Muscle layer of duodenum (tissue), 2 donors: Measurements from ENCODE around the gene GPR157.

Experiments used
- H3K27ac ChIP-seq: one replicate; pipeline ENCODE4 v1.7.0; 2013; ENCODE audit warnings: mild to moderate bottlenecking, low read length
- H3K27me3 ChIP-seq: one replicate; pipeline ENCODE4 v1.7.0; 2013; ENCODE audit warnings: low read depth, mild to moderate bottlenecking, control low read depth, low read length
- H3K36me3 ChIP-seq, 2 donors: one replicate each; pipeline ENCODE4 v1.7.0; 2013; ENCODE audit warnings: low read length in 2 of 2, control low read depth in 1 of 2, mild to moderate bottlenecking in 1 of 2; ENCODE audit not compliant: insufficient read depth in 2 of 2, control insufficient read depth in 1 of 2
- H3K4me1 ChIP-seq, 2 donors: one replicate each; pipeline ENCODE4 v1.7.0; 2013; ENCODE audit warnings: low read length in 2 of 2, mild to moderate bottlenecking in 2 of 2, control low read depth in 1 of 2, moderate library complexity in 1 of 2; ENCODE audit not compliant: insufficient read depth in 2 of 2, control insufficient read depth in 1 of 2
- H3K4me3 ChIP-seq, 2 donors: one replicate each; pipeline ENCODE4 v1.7.0; 2013; ENCODE audit warnings: low read length in 2 of 2, low read depth in 1 of 2, mild to moderate bottlenecking in 1 of 2
- H3K9me3 ChIP-seq, 2 donors: one replicate each; pipeline ENCODE4 v1.7.0; 2013; ENCODE audit warnings: low read length in 2 of 2, control low read depth in 1 of 2, mild to moderate bottlenecking in 1 of 2; ENCODE audit not compliant: control insufficient read depth in 1 of 2
- donor health status: healthy.

The GPR157 gene

DNA sequence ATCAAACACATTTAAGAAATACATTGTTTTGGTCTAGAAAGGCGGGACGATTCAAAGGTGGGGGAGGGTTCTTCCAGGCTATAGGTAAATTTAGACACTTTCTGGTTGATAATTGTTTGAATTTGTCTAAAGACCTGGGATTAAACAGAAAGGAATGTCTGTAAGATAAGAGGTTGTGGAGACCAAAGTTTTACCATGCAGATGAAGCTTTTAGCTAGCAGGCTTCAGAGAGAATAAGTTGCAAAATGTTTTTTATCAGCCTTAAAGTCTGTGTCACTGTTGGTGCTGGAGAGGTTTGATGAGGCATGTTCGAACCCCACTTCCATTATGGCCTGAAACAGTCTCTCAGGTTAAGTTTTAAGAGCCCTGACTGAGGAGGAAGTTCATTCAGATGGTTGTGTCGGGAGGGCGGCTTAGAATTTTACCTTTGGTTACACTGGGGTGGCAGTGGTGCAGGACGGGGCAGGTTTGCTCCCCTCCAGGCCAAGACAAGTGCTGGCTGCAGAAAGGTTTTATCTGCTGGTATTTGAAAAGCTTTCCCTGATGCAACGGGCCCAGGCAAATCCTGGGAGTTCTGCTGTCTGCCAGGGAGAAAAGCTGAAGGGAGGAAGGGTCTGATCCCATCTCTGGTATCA, 43.5 kb downstream of the GPR157 start:
- peaks cover 5 to 13% of the 10 kb centered on the region in 2 donors for H3K4me1 ChIP-seq
- H3K27ac ChIP-seq = no peak overlapping the region
- no peak overlapping the region for H3K4me3 ChIP-seq

DNA sequence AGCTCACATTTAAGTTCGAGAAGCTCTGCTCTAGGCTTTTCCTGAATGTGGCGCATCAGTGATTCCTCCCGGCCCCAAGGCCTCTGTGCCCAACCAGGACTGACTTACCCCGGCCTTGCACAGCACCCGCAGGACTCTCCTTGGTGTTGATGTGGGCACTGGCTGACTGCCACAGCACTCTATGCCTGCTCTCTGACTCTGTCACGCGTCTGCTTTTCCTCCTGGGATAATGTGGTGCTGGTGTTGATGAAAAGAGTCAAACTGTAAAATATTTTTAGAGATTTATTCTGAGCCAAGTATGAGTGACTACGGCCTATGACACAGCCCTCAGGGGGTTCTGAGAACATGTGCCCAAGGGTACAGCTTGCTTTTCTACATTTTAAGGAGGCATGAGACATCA, 44.0 kb downstream of the GPR157 start:
- no peak overlapping the region for H3K4me3 ChIP-seq
- H3K27ac ChIP-seq = no peak overlapping the region
- H3K9me3 ChIP-seq = no peaks in the 10 kb centered on the region
- H3K4me1 ChIP-seq = peaks cover 5 to 13% of the 10 kb centered on the region in 2 donors
- no peaks in the 10 kb centered on the region for H3K27me3 ChIP-seq
- H3K36me3 ChIP-seq = no peaks in the 10 kb centered on the region

More for the DNA sequence above, 43.5 kb downstream of the GPR157 start:
- Histone ChIP-seq H3K36me3 (no peaks in the 10 kb centered on the region), H3K27me3 (no peaks in the 10 kb centered on the region), H3K9me3 (no peaks in the 10 kb centered on the region)

DNA sequence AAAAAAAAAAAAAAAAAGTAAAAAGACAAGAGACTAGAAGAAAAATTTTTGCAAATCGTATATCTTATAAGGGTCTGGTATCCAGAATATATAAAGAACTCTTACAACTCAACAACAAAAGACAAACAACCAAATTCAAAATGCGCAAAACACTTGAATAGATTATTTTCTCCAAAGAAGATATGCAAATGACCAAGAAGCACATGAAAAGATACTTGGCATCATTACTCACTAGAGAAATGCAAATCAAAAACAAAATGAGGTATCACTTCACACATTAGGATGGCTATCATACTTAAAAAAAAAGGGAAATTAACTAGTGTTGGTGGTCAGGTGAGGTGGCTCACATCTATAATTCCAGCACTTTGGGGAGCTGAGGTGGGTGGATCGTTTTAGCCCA, 47.4 kb downstream of the GPR157 start:
- H3K4me1 ChIP-seq = peaks cover 5 to 17% of the 10 kb centered on the region in 2 donors
- no peak overlapping the region for H3K4me3 ChIP-seq
- H3K36me3 ChIP-seq = no peaks in the 10 kb centered on the region
- H3K27ac ChIP-seq = no peak overlapping the region
- no peaks in the 10 kb centered on the region for H3K27me3 ChIP-seq
- H3K9me3 ChIP-seq = no peaks in the 10 kb centered on the region

DNA sequence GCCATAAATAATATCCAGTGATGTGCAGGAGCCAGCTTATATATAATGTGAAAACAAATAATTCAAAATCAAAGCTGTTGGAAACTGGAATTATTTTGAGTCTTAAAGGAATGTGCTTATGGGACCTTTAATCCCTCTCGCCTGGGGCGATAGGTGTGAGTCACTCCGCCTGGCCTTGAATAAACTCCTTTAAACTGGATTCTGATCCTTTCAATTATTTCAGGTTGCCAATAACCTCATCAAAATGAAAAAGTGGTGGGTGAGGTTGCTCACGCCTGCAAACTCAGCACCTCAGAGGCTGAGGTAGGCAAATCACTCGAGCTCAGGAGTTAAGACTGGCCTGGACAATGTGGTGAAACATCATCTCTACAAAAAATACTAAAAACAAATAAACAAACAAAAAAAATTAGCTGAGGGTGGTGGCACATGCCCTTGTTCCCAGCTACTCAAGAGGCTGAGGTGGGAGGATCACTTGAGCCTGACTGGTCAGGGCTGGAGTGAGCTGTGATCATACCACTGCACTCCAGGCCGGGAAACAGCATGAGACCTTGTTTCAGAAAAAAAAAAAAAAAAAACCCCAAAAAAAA, 48.1 kb downstream of the GPR157 start:
- no peaks in the 10 kb centered on the region for H3K27me3 ChIP-seq

DNA sequence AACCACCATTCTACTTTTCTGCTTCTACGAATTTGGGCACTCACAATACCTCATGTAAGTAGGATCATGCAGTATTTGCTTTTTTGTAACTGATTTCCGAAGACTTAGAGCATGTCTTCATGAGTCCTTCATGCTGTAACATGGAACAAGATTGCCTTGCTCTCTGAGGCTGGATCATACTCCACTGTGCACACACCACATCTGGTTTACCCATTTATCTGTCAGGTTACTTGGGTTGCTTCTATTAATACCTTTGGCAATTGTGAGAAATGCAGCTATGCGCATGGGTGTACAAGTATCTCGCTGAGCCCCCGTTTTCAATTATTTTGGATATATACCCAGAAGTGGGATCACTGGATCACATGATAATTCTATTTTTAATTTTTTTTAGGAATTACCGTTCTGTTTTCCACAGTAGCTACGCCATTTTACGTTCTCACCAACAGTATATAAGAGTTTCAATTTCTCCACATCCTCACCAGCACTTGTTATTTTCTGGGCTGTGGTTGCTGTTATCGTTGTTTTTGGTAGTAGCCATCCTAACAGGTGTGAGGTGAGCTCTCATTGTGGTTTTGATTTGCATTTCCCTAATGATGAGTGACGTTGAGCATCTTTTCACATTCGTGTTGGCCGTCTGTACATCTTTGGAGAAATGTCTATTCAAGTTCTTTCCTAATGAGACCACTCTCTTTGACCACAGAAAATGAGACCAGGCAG, 48.8 kb downstream of the GPR157 start:
- Histone ChIP-seq H3K4me3 (no peak overlapping the region), H3K27ac (no peak overlapping the region), H3K4me1 (peaks cover 7 to 12% of the 10 kb centered on the region in 2 donors), H3K27me3 (no peaks in the 10 kb centered on the region), H3K36me3 (no peaks in the 10 kb centered on the region), H3K9me3 (no peaks in the 10 kb centered on the region)

More for the DNA sequence above, 48.1 kb downstream of the GPR157 start:
- H3K4me3 ChIP-seq = no peak overlapping the region
- H3K9me3 ChIP-seq = no peaks in the 10 kb centered on the region
- H3K27ac ChIP-seq = no peak overlapping the region
- no peaks in the 10 kb centered on the region for H3K36me3 ChIP-seq
- H3K4me1 ChIP-seq = peaks cover 5 to 16% of the 10 kb centered on the region in 2 donors

DNA sequence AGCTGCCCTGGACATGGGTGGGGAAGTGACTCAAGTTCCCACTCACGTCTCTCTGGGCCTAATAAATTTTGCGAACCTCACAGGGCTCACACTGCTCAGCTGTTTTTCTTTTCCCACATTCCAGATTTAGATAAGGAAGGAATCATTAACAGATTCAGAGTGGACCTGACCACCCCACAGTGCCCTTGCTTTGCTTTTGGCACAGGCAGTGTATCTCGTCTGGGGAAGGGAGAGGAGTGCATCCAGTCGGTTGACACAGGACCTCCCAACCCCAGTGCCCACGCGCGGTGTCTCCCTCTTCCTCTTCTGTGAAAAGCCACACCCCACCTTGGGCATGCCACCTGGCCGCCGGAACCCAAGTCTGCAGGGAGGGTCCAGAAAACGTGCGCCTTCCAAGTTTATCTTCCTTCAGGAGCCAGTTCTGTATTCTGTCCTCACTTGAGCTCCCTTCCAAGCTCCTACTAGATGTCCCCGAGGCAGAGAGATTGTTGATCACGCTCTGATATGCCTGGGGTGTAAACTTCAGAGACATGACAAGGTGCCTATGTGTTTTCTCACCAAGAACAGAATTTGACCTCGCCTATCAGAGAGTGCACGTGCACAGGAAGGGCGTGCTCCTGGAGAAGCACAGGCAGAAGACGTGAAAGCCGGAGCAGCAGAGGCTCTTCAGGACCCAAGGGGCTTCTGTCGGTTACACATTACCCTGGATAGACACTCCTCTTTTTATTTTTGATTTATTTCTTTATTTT, 50.0 kb downstream of the GPR157 start:
- peaks cover 8 to 17% of the 10 kb centered on the region in 2 donors for H3K4me1 ChIP-seq
- no peaks in the 10 kb centered on the region for H3K27me3 ChIP-seq
- H3K9me3 ChIP-seq = no peaks in the 10 kb centered on the region
- H3K4me3 ChIP-seq = no peak overlapping the region
- H3K36me3 ChIP-seq = no peaks in the 10 kb centered on the region
- no peak overlapping the region for H3K27ac ChIP-seq

DNA sequence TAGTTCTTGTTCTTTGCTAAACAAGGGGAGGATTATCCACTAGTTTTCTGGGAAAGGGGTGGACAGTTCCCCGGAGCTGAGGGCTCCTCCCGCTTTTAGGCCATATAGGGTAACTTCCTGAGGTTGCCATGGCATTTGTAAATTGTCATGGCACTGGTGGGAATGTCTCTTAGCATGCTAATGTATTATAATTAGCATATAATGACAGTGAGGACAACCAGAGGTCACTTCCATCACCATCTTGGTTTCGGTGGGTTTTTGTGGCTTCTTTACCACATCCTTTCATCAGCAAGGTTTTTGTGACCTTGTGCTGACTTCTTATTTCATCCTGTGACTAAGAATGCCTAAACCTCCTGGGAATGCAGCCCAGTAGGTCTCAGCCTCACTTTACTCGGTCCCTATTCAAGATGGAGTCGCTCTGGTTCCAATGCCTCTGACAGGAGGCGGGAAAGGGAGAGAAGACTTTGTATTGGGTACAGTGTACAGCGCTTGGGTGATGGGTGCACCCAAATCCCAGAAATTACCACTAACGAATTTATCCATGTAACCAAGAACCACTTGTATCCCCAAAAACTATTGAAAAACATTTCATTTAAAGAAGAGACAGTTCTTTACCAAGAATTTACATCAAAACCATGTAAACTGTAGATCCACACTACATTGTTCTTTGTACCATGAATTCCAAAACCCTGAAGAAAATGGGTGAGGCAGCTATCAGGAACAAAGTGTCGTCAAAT, 50.7 kb downstream of the GPR157 start:
- Histone ChIP-seq H3K27me3 (no peaks in the 10 kb centered on the region), H3K27ac (no peak overlapping the region), H3K36me3 (no peaks in the 10 kb centered on the region), H3K4me1 (peaks cover 8 to 17% of the 10 kb centered on the region in 2 donors), H3K4me3 (no peak overlapping the region), H3K9me3 (no peaks in the 10 kb centered on the region)

DNA sequence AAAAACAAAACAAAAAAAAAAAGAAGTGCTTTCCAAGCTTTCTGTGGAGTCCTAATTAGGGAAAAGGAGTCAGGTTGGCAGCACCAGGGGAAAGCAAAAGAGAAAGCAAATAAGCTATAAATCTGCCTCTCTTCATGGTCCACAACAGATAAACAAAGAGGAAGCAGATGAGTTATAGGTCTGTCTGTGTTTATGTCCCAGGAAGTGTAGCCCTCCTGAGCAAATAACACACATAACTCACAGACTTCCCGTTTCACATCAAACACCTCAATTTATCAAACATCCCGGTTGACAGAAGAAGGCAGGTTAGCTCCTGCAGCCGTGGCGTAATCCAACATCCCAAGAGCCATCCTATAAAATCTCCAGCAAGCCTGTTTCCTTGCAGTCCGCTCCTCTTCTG, 53.9 kb downstream of the GPR157 start:
- Histone ChIP-seq H3K27ac (no peak overlapping the region), H3K9me3 (no peaks in the 10 kb centered on the region), H3K27me3 (no peaks in the 10 kb centered on the region), H3K36me3 (no peaks in the 10 kb centered on the region), H3K4me1 (peaks cover 7 to 29% of the 10 kb centered on the region in 2 donors), H3K4me3 (peak overlapping the region; percentile 1 to 7)

DNA sequence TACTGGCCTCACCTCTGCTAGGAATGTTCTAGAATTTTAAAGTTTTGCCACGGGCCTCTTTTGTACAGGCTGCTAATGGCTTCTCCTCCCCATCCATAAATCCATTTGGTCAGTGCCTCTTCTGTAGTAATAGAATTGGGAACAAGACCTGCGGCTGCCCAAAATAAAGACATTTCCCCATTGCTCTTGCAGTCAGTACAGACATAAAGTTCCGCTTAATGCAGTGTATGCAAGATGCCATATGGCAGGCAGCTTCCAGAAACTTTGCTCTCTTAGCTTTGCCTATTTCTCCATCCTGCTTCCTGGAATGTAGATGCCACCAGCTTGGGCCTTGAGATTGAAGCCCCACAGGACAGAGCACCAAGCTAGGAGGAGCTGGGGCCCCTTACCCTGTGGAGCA, 55.8 kb downstream of the GPR157 start:
- Histone ChIP-seq H3K4me1 (peaks cover 13 to 37% of the 10 kb centered on the region in 2 donors), H3K27ac (no peak overlapping the region), H3K36me3 (no peaks in the 10 kb centered on the region), H3K27me3 (no peaks in the 10 kb centered on the region), H3K4me3 (no peak overlapping the region), H3K9me3 (no peaks in the 10 kb centered on the region)

DNA sequence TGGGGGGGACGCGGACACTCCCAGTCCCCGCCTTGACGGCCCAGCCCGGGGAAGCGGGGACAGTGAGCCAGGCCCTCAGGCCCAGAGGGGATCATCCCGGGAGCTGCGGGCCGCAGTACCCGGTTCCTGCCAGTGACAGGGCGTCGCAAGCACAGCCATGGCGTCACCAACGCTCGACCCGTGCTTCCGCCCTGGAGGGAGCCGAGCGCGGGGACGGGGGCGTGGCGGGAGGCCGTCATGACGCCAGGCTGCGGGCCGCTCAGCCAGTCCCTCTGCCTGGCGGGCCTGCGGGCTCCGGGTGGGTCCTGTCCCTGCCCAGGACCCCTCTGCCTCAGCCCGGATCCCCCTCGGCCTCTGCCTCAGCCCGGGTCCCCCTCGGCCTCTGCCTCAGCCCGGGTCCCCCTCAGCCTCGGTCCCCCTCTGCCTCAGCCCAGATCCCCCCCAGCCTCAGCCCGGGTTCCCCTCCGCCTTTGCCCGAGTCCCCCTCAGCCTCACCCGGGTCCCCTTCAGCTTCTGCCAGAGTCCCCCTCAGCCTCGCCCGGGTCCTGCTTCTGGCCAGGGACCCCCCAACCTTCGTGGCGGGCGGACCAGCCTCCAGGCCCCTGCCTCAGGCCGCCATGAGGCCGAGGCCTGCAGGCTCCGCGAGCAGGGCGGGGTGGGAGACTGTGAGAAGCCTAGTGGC, 57.2 kb downstream of the GPR157 start:
- H3K4me1 ChIP-seq = peaks cover 13 to 34% of the 10 kb centered on the region in 2 donors
- no peak overlapping the region for H3K4me3 ChIP-seq

More for the DNA sequence above, 57.2 kb downstream of the GPR157 start:
- Histone ChIP-seq H3K27ac (no peak overlapping the region), H3K27me3 (no peaks in the 10 kb centered on the region), H3K9me3 (no peaks in the 10 kb centered on the region), H3K36me3 (no peaks in the 10 kb centered on the region)
